HepG2 (cell line): ENCODE results near the gene CMTM4. TPM values are rescaled to one million over a fixed set of nuclear protein-coding genes. Genes with fewer than 3 reads are reported as not detected.

Experiments
- ATAC-seq: fragments of 200-7000 bp; cut with Tn5 transposase; 3 replicates; pipeline ENCODE4 v1.9.1; 2020; ENCODE audit warnings: mild to moderate bottlenecking, moderate library complexity
- BruUV-seq: library from RNA; stranded (reverse); fragments of 400-500 nt; replicated peaks from 2 replicates; lab custom pipeline; 2021; lab: Mats Ljungman, UMichigan
- CTCF ChIA-PET: fragments of 300-600 bp; formaldehyde crosslinking; extraction: SDS; loops from one replicate; lab custom pipeline; 2021; ENCODE audit warnings: low total read pairs, inconsistent platforms, low intra/inter-chr PET ratio; lab: Yijun Ruan, JAX
- POLR2A ChIA-PET: fragments of 350-600 bp; sonication (Branson Sonifier 250); formaldehyde crosslinking; loops from one replicate; lab custom pipeline; 2020; ENCODE audit warnings: antibody characterized with exemption, inconsistent platforms; lab: Yijun Ruan, JAX
- DNase-seq: peaks from one replicate; pipeline ENCODE4 v3.0.0-alpha.2; 2015; ENCODE audit warnings: low spot score
- FAIRE-seq: peaks from 3 replicates; lab custom pipeline; 2011; peaks lifted over from hg19 to GRCh38; lab: Jason Lieb, UNC
- H2AFZ ChIP-seq: one replicate; pipeline ENCODE4 v1.6.1; 2011; ENCODE audit warnings: low read length, inconsistent platforms
- H3K27ac ChIP-seq: fragments of 300-600 bp; 3 replicates; pipeline ENCODE4 v1.8.0; 2011; ENCODE audit warnings: mixed run types, mild to moderate bottlenecking, mixed read lengths, low read length, inconsistent platforms; ENCODE audit not compliant: insufficient read depth; ENCODE audit errors: extremely low read length
- H3K27me3 ChIP-seq, 2 experiments: fragments of 200-600 bp in 1 of 2; 2 replicates in 1 of 2; 3 replicates in 1 of 2; pipeline versions ENCODE4 v1.6.0 to v1.8.0; 2011; ENCODE audit warnings: low read length in 2 of 2, mild to moderate bottlenecking in 2 of 2, moderate library complexity in 2 of 2, inconsistent platforms in 1 of 2; ENCODE audit not compliant: insufficient read depth in 2 of 2, control insufficient read depth in 1 of 2
- H3K36me3 ChIP-seq, 2 experiments: fragments of 200-600 bp in 1 of 2; replicated peaks in 1 of 2; 2 replicates in 1 of 2; 3 replicates in 1 of 2; pipeline versions ENCODE4 v1.5.1 to v1.8.0; 2011; ENCODE audit warnings: low read length in 2 of 2, inconsistent platforms in 1 of 2; ENCODE audit not compliant: insufficient read depth in 2 of 2, control insufficient read depth in 1 of 2
- H3K4me1 ChIP-seq: 2 replicates; pipeline ENCODE4 v1.5.1; 2012; ENCODE audit warnings: low read length, inconsistent platforms; ENCODE audit not compliant: insufficient read depth
- H3K4me2 ChIP-seq: 2 replicates; pipeline ENCODE4 v1.6.0; 2011; ENCODE audit warnings: low read depth, low read length, inconsistent platforms
- H3K4me3 ChIP-seq, 3 experiments: fragments of 200-600 bp in 1 of 3; sonication (generic), shearing (Covaris generic) in 1 of 3; replicated peaks in 1 of 3; 2 replicates each; pipeline ENCODE4 v1.5.1; 2011 to 2016; ENCODE audit warnings: low read length in 3 of 3, inconsistent platforms in 2 of 3, low read depth in 2 of 3, mild to moderate bottlenecking in 2 of 3, control low read depth in 1 of 3, mixed read lengths in 1 of 3; ENCODE audit not compliant: insufficient read depth in 1 of 3
- H3K79me2 ChIP-seq: one replicate; pipeline ENCODE4 v1.6.1; 2011; ENCODE audit warnings: low read length, inconsistent platforms; ENCODE audit not compliant: insufficient read depth
- H3K9ac ChIP-seq: 2 replicates; pipeline ENCODE4 v1.6.0; 2011; ENCODE audit warnings: mild to moderate bottlenecking, low read depth, low read length, inconsistent platforms; ENCODE audit not compliant: insufficient read depth
- H3K9me3 ChIP-seq: 2 replicates; pipeline ENCODE4 v1.5.1; 2012; ENCODE audit warnings: mild to moderate bottlenecking, low read length
- H4K20me1 ChIP-seq: 2 replicates; pipeline ENCODE4 v1.6.0; 2011; ENCODE audit warnings: inconsistent platforms, mild to moderate bottlenecking, low read length, moderate library complexity; ENCODE audit not compliant: insufficient read depth
- ATF2 ChIP-seq: sonication (generic); formaldehyde crosslinking; IDR thresholded peaks from 2 replicates; pipeline ENCODE4 v1.4.0; 2020; ENCODE audit warnings: missing genetic modification reagents
- PAXIP1 ChIP-seq: sonication (generic); formaldehyde crosslinking; conservative IDR thresholded peaks from 2 replicates; pipeline ENCODE4 v1.4.0; 2020; ENCODE audit warnings: mild to moderate bottlenecking, missing genetic modification reagents, moderate library complexity
- PRDM10 ChIP-seq: sonication (generic); formaldehyde crosslinking; IDR thresholded peaks from 2 replicates; pipeline ENCODE4 v1.4.0; 2020; ENCODE audit warnings: low read depth, missing genetic modification reagents
- SMAD1 ChIP-seq: sonication (generic); formaldehyde crosslinking; IDR thresholded peaks from 2 replicates; pipeline ENCODE4 v1.4.0; 2020; ENCODE audit warnings: missing genetic modification reagents, low read depth, mild to moderate bottlenecking, borderline replicate concordance
- SYNCRIP ChIP-seq: fragments of 200-400 bp; formaldehyde crosslinking; IDR thresholded peaks from 2 replicates; pipeline ENCODE4 v1.6.1; 2018; ENCODE audit warnings: mild to moderate bottlenecking, low read depth, low read length; ENCODE audit not compliant: insufficient read depth
- THAP9 ChIP-seq: sonication (generic); formaldehyde crosslinking; IDR thresholded peaks from 2 replicates; pipeline ENCODE4; 2020; ENCODE audit warnings: missing genetic modification reagents, mild to moderate bottlenecking, borderline replicate concordance
- ZNF674 ChIP-seq: sonication (generic); formaldehyde crosslinking; IDR thresholded peaks from 2 replicates; pipeline ENCODE4 v1.5.0; 2020; ENCODE audit warnings: low read depth, mild to moderate bottlenecking, missing genetic modification reagents
- WGBS: methylation state at CpG from one replicate; pipeline ENCODE4 v1.1.6; 2017; ENCODE audit warnings: low lambda C conversion rate; 5-methylcytosine and 5-hydroxymethylcytosine counted together
- in situ Hi-C: cut with HindIII; loops from 2 replicates; pipeline ENCODE4 v1.10.0; 2017; ENCODE audit warnings: low pct_unique_long_range_greater_than_20kb; ENCODE audit not compliant: extremely low pct_ligation_motif_present
- intact Hi-C: fragments of 100-400 bp; cut with micrococcal nuclease; formaldehyde crosslinking; loops from one replicate; pipeline ENCODE4 v1.10.0; 2022; ENCODE audit not compliant: unreplicated experiment
- polyA plus RNA-seq, 8 experiments: library from polyadenylated mRNA; depleted of rRNA in 3 of 8; stranded (reverse) in 7 of 8; unstranded in 1 of 8; fragments of >200 nt; fragmentation: Illumina TruSeq in 4 of 8; extraction: Trizol in 4 of 8; gene quantifications; 2 replicates each; pipeline versions ENCODE4 v1.2.1 to v1.2.3, GENCODE V29; 2011 to 2016; ENCODE audit warnings: low read depth in 4 of 8, missing spikeins in 1 of 8, mixed read lengths in 1 of 8; ENCODE audit not compliant: insufficient read depth in 1 of 8
- total RNA-seq, 5 experiments: library from RNA; depleted of rRNA; stranded (reverse); fragments of >200 nt; fragmentation: Illumina TruSeq; extraction: Trizol; gene quantifications; 2 replicates each; pipeline ENCODE4 v1.2.3, GENCODE V29; 2016; ENCODE audit warnings: low read depth in 1 of 5

CMTM4 gene
- total and polyA plus RNA-seq, 2 of the 13 experiments (the other 11 are each of a cell fraction or from before 2014, with no cell fraction given), result 32.0 to 36.3 TPM

GRCh38 chr16:66695471-66695934, 1.0 kb downstream of the CMTM4 start:
- DNase-seq (no peak), ATAC-seq (peak; percentile 2; the same call in 2 of the 3 replicates), FAIRE-seq (no peak)
- peaks cover 54% of the 10 kb centered on the region for H3K4me1 ChIP-seq
- peaks cover 11% of the 10 kb centered on the region for H3K79me2 ChIP-seq
- H2AFZ ChIP-seq, result no peak overlapping the region
- H3K9ac ChIP-seq, result peak overlapping the region; percentile 79
- CTCF ChIA-PET, result interaction anchor here (2.0 kb wide), 1 partner anchor 87 kb away, joined by 8 read pairs; no protein-coding TSS in a partner anchor
- peak overlapping the region; percentile 76 to 97 (median 87) for H3K4me3 ChIP-seq
- 53% methylated on average over 8 of the region's 8 CpGs for WGBS
- H3K4me2 ChIP-seq, result peak overlapping the region; percentile 97
- TSS peak; percentile 66 for BruUV-seq
- intact Hi-C loops (no loop called here), in situ Hi-C loops (no loop called here)
- POLR2A ChIA-PET, result interaction anchor here (1.2 kb wide), 1 partner anchor 87 kb away, joined by 3 read pairs; no protein-coding TSS in a partner anchor
- no peaks in the 10 kb centered on the region for H4K20me1 ChIP-seq
- peaks cover 0 to 3% of the 10 kb centered on the region in 2 experiments; a peak in 2 of 5 replicates for H3K27me3 ChIP-seq
- H3K9me3 ChIP-seq, result no peaks in the 10 kb centered on the region
- H3K27ac ChIP-seq, result no peak overlapping the region
- H3K36me3 ChIP-seq, result no peaks in the 10 kb centered on the region
- TF ChIP-seq SYNCRIP, result no peak
- TF ChIP-seq ZNF674 (CRISPR knock-in tag), result 0 out of 2 replicates have a peak, but pooled peaks have one; percentile 21
- TF ChIP-seq SMAD1, result 0 out of 2 replicates have a peak, but pooled peaks have one; percentile 20
- TF ChIP-seq THAP9 (CRISPR knock-in tag), result peak; percentile 65; the same call in 1 of the 2 replicates
- TF ChIP-seq ATF2 (CRISPR knock-in tag), result no peak
- 0 out of 2 replicates have a peak, but pooled peaks have one; percentile 10 for TF ChIP-seq PRDM10 (CRISPR knock-in tag)
- 0 out of 2 replicates have a peak, but pooled peaks have one; percentile 0 for TF ChIP-seq PAXIP1 (CRISPR knock-in tag)
